Eye (tissue), 1 donor: ENCODE results near the gene EFCAB13.
"Not testable (repeated sequence)": the region's sequence is repeated elsewhere in the genome, so short reads cannot be mapped to it uniquely, and the experiment has no call there.

ENCODE experiments used
- DNase-seq: peaks from one replicate; pipeline ENCODE4 v3.0.0-alpha.2; 2015

Gene EFCAB13

DNA sequence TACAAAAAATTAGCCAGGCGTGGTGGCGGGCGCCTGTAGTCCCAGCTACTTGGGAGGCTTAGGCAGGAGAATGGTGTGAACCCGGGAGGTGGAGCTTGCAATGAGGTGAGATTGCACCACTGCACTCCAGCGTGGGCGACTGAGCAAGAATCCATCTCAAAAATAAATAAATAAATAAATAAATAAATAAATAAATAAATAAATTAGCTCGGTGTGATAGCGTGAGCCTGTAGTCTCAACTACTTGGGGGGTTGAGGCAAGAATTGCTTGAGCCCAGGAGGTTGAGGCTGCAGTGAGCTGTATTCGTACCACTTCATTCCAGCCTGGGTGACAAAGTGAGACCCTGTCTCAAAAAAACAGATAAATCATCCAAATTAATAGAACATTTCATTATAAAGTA lies 108.5 kb downstream of the EFCAB13 start:
- DNase-seq: not testable (repeated sequence)

DNA sequence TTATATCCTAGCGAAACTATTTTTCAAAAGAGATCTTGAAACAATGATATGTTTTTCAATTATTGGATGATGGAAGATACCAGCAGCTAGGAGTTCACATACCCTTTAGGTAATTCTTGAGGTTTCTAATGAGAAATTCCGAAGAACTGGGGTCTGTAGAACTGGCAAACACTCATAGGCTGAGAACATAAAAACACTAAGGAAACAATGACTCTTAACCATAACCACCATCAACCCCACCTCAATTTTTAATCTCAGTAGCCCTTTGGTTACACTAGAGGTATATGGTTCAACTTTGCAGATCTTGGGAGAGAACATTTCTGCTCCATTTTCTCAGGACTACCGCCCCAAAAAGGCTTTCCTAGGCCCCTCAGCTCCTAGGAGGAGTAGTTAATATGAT lies 141.4 kb downstream of the EFCAB13 start:
- DNase-seq: no peak

DNA sequence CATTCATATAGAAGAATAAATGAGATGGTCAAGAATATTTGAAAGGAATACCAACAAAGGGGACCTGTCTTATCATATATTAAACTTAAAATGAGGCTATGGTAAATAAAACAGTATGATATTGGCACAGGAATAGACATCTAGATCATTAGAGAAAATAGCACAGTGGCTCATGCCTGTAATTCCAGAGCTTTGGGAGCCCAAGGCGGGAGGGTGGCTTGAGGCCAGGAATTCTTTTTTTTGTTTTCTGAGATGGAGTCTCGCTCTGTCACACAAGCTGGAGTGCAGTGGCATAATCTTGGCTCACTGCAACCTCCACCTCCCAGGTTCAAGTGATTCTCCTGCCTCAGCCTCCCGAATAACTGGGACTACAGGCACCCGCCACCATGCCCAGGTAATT lies 143.2 kb downstream of the EFCAB13 start:
- not testable (repeated sequence) for DNase-seq

DNA sequence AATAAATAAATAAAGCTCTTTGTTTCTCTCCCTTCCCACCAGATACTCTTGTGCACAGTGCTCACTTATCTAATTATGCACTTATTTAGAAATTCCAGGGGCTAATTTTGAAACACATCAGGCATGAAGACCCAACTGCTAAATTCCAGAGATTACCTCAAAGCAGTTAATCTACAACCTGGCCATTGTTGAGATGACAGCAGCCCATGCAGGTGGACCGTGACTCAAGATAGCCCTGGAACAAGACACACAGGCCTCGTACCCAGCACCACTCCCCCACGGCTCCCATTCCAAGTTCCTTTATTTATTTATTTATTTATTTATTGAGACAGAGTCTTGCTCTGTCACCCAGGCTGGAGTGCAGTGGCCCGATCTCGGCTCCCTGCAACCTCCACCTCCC lies 147.1 kb downstream of the EFCAB13 start:
- no peak for DNase-seq

DNA sequence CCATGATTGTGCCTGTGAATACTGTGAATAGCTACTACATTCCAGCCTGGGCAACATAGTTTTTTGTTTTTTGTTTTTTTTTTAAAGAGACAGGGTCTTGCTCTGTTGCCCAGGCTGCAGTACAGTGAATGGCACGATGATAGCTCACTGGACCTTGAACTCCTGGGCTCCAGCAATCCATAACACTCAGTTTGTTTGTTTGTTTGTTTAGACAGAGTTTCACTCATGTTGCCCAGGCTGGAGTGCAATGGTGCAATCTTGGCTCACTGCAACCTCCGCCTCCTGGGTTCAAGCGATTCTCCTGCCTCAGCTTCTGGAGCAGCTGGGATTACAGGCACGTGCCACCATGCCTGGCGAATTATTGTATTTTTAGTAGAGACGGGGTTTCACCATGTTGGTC lies 148.3 kb downstream of the EFCAB13 start:
- DNase-seq: not testable (repeated sequence)
